ENCODE measurements around the gene ADGRG3.
A peak's percentile ranks its signal among the peaks of the same experiment; 100 is the strongest.
"Not testable (repeated sequence)": the region's sequence is repeated elsewhere in the genome, so short reads cannot be mapped to it uniquely, and the experiment has no call there.

ADGRG3 gene

DNA sequence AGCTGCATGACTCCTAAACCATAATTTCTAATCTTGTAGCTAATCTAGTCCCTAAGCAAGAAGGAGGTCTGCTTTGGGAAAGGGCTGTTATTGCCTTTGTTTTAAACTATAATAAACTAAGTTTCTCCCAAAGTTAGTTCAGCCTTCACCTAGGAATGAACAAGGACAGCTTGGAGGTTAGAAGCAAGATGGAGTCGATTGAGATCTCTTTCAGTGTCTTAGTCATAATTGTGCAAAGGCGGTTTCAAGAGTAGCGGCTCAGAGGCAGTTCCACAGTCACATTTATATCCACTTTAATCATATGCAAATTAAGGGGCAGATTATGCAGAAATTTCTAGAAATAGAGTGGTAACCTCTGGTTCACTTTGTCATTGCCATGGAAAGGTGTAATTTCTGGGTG is 43.9 kb downstream of the ADGRG3 start:
- no peak overlapping the region for H3K4me3 ChIP-seq (replicated peaks in 1 of 2; ENCODE audit: low read depth in 2 of 2, low read length in 2 of 2)
- TF ChIP-seq, protein P1, sequence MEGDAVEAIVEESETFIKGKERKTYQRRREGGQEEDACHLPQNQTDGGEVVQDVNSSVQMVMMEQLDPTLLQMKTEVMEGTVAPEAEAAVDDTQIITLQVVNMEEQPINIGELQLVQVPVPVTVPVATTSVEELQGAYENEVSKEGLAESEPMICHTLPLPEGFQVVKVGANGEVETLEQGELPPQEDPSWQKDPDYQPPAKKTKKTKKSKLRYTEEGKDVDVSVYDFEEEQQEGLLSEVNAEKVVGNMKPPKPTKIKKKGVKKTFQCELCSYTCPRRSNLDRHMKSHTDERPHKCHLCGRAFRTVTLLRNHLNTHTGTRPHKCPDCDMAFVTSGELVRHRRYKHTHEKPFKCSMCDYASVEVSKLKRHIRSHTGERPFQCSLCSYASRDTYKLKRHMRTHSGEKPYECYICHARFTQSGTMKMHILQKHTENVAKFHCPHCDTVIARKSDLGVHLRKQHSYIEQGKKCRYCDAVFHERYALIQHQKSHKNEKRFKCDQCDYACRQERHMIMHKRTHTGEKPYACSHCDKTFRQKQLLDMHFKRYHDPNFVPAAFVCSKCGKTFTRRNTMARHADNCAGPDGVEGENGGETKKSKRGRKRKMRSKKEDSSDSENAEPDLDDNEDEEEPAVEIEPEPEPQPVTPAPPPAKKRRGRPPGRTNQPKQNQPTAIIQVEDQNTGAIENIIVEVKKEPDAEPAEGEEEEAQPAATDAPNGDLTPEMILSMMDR (IDR thresholded peaks at IDR 0.05; ENCODE audit: low read depth, low read length), result no peak
- DNase-seq (ENCODE audit: low read depth in 2 of 2), result no peak

DNA sequence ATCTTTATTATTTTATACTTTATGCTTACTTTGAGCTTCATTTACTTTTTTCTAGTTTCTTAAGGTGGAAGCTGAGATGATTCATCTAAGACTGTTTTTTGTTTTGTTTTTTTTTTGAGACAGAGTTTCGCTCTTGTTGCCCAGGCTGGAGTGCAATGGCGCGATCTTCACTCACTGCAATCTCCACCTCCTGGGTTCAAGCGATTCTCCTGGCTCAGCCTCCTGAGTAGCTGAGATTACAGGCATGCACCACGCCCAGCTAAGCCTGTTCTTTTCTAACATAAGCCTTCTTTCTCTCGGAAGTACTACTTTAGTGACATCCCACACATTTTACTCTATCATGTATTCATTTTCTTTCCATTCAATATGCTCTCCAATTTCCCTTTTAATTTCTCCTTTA is 44.5 kb downstream of the ADGRG3 start:
- DNase-seq (ENCODE audit: low read depth in 2 of 2); H3K4me3 ChIP-seq (replicated peaks in 1 of 2; ENCODE audit: low read depth in 2 of 2, low read length in 2 of 2): not testable (repeated sequence)

DNA sequence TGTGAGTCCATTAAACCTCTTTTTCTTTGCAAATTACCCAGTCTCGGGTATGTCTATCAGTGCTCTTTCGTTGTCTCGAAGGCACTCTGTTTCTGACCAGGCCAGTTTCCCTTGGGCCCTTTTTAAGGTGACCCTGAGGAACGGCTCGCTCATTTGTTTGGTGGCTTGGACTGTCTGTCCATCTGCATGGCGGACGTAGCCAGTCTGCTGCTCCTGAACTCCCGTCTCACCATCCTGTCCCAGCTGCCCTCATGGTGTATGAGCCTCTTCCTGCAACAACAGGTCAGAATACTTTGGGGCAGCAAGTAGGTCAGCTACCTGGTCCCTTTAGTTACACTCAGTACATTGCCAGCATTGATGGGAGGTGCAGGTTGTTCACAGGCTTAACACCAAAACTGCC is 45.5 kb downstream of the ADGRG3 start:
- no peak overlapping the region for H3K4me3 ChIP-seq (replicated peaks in 1 of 2; ENCODE audit: low read depth in 2 of 2, low read length in 2 of 2)
- no peak for DNase-seq (ENCODE audit: low read depth in 2 of 2)
- TF ChIP-seq, protein P1 (IDR thresholded peaks at IDR 0.05; ENCODE audit: low read depth, low read length), result no peak

DNA sequence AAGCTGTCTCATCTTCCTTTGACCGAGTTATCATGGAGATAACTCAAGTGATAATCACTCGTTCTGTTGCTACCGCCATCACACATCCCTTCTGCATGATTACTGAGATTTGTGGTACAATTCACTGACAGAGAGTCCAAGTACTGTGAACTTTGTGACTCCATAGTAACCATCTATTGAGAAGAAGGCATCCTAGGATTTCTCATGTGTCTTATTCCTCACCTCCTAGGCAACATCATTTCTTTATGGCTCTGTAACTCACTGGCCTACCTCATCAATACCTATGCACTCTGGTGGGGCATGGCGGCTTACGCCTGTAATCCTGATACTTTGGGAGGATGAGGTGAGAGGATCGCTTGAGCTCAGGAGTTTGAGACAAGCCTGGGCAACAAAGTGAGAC is 45.9 kb downstream of the ADGRG3 start:
- H3K4me3 ChIP-seq (replicated peaks in 1 of 2; ENCODE audit: low read depth in 2 of 2, low read length in 2 of 2), result no peak overlapping the region
- no peak for DNase-seq (ENCODE audit: low read depth in 2 of 2)
- TF ChIP-seq, protein P1 (IDR thresholded peaks at IDR 0.05; ENCODE audit: low read depth, low read length), result no peak

DNA sequence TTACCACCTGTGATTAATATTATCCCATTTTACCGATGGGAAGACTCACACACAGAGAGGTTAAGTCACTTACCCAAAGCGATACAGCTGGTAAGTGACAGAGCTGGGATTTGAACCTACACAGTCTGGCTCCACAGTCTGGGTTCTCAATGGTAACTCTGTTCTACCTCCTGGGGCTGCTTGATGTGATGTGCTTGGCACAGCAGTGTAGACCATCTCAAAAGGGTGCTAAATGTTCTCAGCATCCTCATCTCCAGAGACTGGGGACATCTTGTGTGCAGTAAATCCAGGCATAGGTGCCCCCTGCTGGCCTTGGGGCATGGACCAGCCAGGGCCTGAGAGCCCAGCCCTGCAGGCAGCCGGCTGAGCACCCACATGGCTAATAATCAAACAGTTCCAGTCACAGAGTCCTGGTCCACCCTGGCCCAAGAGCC is 52.1 kb downstream of the ADGRG3 start:
- TF ChIP-seq, protein P1 (IDR thresholded peaks at IDR 0.05; ENCODE audit: low read depth, low read length), result peak; percentile 90
- DNase-seq (ENCODE audit: low read depth in 2 of 2), result peak; percentile 74 to 75
- H3K4me3 ChIP-seq (replicated peaks in 1 of 2; ENCODE audit: low read depth in 2 of 2, low read length in 2 of 2), result no peak overlapping the region

DNA sequence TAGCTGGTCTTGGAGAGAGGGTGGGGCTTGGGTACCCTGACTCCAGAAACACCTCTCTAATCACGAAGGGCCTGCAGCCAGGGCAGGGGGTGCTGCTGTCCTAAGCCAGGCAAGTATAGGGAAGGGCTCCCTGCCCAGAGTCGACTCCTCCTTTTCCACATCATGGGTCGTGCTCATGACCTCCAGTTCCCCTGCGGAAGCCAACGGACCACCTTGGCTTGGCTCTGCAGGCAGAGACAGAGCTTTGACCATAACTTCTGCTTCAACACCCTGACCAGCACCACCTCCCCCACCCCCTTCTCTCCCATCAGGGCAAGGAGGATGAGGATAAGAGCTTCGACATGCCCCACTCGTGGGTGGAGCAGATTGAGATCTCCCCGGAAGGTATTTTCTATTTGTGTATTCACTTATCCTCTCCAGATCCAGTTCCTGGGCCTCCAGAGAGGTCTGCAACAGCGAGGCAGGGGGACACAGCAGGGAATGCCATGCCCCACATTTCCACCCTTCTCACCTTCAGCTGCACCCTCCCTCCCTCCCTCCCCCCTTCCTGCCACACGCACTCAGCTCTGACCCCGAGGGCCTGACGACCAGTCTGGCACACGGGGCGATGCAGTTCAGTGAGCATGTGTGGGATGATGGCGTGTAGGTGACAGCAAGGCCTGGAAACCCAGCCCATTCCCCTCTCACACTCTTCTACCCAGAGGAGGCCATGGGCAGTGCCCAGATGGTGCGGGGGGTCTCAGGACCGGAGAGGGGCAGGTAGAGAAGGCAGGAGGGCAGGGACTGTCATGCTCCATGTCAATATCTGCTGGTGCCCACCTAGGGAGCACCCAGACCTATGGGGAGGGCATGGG is 53.5 kb downstream of the ADGRG3 start:
- TF ChIP-seq, protein P1 (IDR thresholded peaks at IDR 0.05; ENCODE audit: low read depth, low read length), result no peak
- no peak for DNase-seq (ENCODE audit: low read depth in 2 of 2)
- H3K4me3 ChIP-seq (replicated peaks in 1 of 2; ENCODE audit: low read depth in 2 of 2, low read length in 2 of 2), result no peak overlapping the region

DNA sequence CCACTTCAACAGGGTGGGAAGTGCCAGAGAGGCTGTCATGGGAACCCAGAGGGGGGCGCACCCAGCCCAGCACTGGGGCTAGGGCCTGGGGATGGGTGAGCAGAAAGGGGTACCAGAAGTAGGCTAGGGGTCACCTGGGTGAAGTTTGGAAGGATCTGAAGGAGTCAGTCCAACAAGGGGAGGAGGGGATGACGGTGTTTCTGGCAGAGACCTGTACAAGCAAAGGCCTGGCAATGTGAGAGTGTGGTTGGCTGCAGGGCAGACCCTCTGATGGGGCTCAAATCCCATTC is 54.0 kb downstream of the ADGRG3 start:
- TF ChIP-seq, protein P1 (IDR thresholded peaks at IDR 0.05; ENCODE audit: low read depth, low read length), result no peak
- H3K4me3 ChIP-seq (replicated peaks in 1 of 2; ENCODE audit: low read depth in 2 of 2, low read length in 2 of 2), result no peak overlapping the region
- no peak for DNase-seq (ENCODE audit: low read depth in 2 of 2)
